Lung (tissue), 12 donors: ENCODE data around the gene DCAF8. TPM values are rescaled to one million over a fixed set of nuclear protein-coding genes. Genes with fewer than 3 reads are reported as not detected.

Source experiments
- ATAC-seq: fragments of 200-7000 bp; cut with Tn5 transposase; one replicate; pipeline ENCODE4 v1.9.1; 2020; ENCODE audit warnings: moderate number of reproducible peaks; ENCODE audit not compliant: insufficient read depth, low FRiP score
- DNase-seq, 3 donors: peaks; one replicate each; pipeline ENCODE4 v3.0.0-alpha.2; 2013 to 2017
- H3K27ac ChIP-seq, 2 donors: one replicate each; pipeline ENCODE4 v1.5.1; 2013; ENCODE audit warnings: mild to moderate bottlenecking in 2 of 2, moderate library complexity in 2 of 2, control low read depth in 1 of 2, inconsistent platforms in 1 of 2, low read depth in 1 of 2, low read length in 1 of 2
- H3K27me3 ChIP-seq, 3 donors: one replicate each; pipeline ENCODE4 v1.5.1; 2013; ENCODE audit warnings: low read length in 2 of 3; ENCODE audit not compliant: control insufficient read depth in 3 of 3, insufficient read depth in 3 of 3
- H3K36me3 ChIP-seq, 4 donors: one replicate each; pipeline ENCODE4 v1.5.1; 2013; ENCODE audit warnings: low read length in 4 of 4, mild to moderate bottlenecking in 1 of 4, moderate library complexity in 1 of 4; ENCODE audit not compliant: control insufficient read depth in 4 of 4, insufficient read depth in 4 of 4
- H3K4me1 ChIP-seq, 5 donors: one replicate each; pipeline ENCODE4 v1.5.1; 2013; ENCODE audit warnings: low read length in 5 of 5, mild to moderate bottlenecking in 2 of 5, moderate library complexity in 1 of 5; ENCODE audit not compliant: control insufficient read depth in 5 of 5, insufficient read depth in 5 of 5
- H3K4me3 ChIP-seq: one replicate; pipeline ENCODE4 v1.5.1; 2013; ENCODE audit warnings: mild to moderate bottlenecking, control low read depth, moderate library complexity
- H3K9ac ChIP-seq, 2 donors: one replicate each; pipeline ENCODE4 v1.5.1; 2013; ENCODE audit warnings: low read length in 2 of 2, control low read depth in 1 of 2; ENCODE audit not compliant: insufficient read depth in 1 of 2
- H3K9me3 ChIP-seq, 4 donors: one replicate each; pipeline ENCODE4 v1.5.1; 2013; ENCODE audit warnings: low read length in 3 of 4, mild to moderate bottlenecking in 1 of 4, moderate library complexity in 1 of 4; ENCODE audit not compliant: control insufficient read depth in 4 of 4, insufficient read depth in 3 of 4
- WGBS, 2 donors: extraction: QIAGEN DNeasy Blood & Tissue Kit; methylation state at CpG; one replicate each; pipeline ENCODE4 v1.1.7; 2013; 5-methylcytosine and 5-hydroxymethylcytosine counted together
- polyA plus RNA-seq, 2 donors: library from polyadenylated mRNA; stranded (reverse); fragments of 200-250 nt; gene quantifications; one replicate each; pipeline ENCODE4 v1.2.1, GENCODE V29; 2013
- total RNA-seq, 2 donors: library from RNA; depleted of rRNA in 1 of 2; stranded (reverse); fragments of >200 nt in 1 of 2; gene quantifications; one replicate each; pipeline ENCODE4 v1.2.1, GENCODE V29; 2014 to 2021
- TF ChIP-seq, protein P1 (sequence below): IDR thresholded peaks from 2 replicates; pipeline ENCODE4 v1.5.1; 2012; ENCODE audit warnings: mild to moderate bottlenecking; ENCODE audit errors: control extremely low read depth, extremely low read depth
- donor health status: control.
- donor health status: control.
- donor health status: Bipolar disorder and iron deficiency.
- donor health status: healthy.
- donor health status: DM: yes; HTN: yes; CAD: no.

The DCAF8 gene
- total and polyA plus RNA-seq, 4 donors: 64.0 to 207 (median 88.1) TPM

DNA sequence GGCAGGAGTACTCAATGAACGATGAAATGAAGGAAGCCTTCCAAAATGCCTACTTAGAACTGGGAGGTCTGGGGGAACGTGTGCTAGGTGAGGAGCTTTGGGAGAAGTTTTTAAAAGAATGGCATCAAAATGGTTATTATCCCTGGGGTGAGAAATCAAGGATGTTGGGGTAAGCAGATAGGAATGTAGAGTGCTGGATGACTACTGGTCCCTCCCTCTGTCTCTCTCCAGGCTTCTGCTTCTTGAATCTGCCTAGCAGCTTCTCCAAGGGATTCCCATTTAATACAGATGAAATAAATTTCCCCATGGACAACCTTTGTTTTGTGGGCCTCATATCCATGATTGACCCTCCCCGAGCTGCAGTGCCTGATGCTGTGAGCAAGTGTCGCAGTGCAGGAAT is 91.0 kb downstream of the DCAF8 start:
- Histone ChIP-seq H3K27ac (no peak overlapping the region), H3K36me3 (no peaks in the 10 kb centered on the region), H3K9me3 (no peaks in the 10 kb centered on the region), H3K27me3 (no peaks in the 10 kb centered on the region), H3K9ac (no peak overlapping the region), H3K4me3 (no peak overlapping the region), H3K4me1 (peaks cover 0 to 3% (median 0%) of the 10 kb centered on the region in 5 donors)
- DNase-seq: no peak
- no peak for ATAC-seq
- 89 to 93% methylated on average over 4 of the region's 4 CpGs for WGBS, 2 donors
- TF ChIP-seq, protein P1, sequence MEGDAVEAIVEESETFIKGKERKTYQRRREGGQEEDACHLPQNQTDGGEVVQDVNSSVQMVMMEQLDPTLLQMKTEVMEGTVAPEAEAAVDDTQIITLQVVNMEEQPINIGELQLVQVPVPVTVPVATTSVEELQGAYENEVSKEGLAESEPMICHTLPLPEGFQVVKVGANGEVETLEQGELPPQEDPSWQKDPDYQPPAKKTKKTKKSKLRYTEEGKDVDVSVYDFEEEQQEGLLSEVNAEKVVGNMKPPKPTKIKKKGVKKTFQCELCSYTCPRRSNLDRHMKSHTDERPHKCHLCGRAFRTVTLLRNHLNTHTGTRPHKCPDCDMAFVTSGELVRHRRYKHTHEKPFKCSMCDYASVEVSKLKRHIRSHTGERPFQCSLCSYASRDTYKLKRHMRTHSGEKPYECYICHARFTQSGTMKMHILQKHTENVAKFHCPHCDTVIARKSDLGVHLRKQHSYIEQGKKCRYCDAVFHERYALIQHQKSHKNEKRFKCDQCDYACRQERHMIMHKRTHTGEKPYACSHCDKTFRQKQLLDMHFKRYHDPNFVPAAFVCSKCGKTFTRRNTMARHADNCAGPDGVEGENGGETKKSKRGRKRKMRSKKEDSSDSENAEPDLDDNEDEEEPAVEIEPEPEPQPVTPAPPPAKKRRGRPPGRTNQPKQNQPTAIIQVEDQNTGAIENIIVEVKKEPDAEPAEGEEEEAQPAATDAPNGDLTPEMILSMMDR: no peak

DNA sequence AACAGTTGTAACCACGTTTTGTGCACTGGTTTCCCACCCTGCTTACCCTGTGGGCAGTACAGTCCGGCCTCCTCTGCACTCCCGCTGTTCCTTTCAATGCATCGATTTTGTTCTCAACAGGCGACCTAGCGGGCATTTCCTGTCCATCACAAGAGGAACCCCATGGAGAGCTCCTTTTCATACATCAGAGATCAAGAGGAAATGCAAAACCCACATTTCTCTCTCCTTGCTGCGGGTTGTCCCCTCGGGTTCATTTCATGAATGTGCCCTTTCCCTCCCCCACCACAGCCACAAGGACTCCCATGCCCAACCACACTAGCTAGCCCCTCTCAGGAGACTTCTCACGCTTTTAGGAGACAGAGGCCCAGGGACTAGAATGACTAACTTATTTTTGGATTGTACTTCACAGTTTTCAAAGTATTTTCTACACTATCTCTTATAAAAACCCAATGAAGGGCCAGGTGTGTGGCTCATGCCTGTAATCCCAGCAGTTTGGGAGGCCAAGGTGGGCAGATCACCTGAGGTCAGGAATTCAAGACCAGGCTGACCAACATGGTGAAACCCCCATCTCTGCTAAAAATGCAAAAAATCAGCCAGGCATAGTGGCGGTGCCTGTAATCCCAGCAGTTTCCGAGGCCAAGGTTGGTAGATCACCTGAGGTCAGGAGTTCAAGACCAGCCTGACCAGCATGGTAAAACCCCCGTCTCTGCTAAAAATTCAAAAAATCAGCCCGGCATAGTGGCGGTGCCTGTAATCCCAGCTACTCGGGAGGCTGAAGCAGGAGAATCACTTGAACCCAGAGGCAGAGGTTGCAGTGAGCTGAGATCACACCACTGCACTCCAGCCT is 92.6 kb downstream of the DCAF8 start:
- WGBS, 2 donors: 42 to 53% methylated on average over 15 of the region's 15 CpGs
- no peaks in the 10 kb centered on the region for H3K36me3 ChIP-seq

DNA sequence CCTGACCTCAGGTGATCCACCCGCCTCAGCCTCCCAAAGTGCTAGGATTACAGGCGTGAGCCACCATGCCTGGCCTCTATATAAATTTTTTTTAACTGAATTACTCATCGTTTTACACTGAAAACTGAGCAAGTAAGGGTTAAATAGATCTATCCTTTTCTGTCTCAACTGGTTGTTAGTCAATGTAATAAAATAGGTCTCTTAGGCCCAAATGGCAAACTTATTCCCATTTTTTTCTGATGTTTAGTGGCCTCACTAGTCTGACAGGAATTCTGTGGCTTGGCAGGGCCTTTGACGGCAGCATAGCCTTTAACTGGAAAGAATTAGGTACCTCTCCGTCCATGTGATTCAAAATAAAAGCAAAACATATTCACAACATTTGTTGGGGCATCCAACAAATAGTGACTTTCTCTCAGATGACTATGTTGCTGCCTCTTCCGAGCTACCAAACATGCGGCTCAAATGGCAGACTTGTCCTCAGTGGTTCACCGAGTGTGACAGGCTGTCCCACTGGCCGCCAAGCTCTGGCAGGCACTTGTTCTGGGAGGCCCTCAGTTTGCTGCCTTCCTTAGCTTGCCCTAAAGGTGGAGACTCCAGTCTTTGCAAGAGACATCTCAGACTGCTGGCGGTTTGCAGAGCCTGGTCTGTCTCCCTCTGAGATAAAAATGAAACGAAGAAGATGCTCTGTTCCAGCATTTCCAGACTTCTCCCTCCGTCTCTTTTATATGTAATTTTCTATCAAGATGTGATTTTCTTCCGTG is 93.6 kb downstream of the DCAF8 start:
- 85 to 87% methylated on average over 13 of the region's 13 CpGs for WGBS, 2 donors
- DNase-seq: no peak
- H3K4me3 ChIP-seq: no peak overlapping the region
- no peaks in the 10 kb centered on the region for H3K27me3 ChIP-seq
- TF ChIP-seq, protein P1: no peak
- H3K36me3 ChIP-seq: no peaks in the 10 kb centered on the region
- no peak overlapping the region for H3K27ac ChIP-seq
- no peaks in the 10 kb centered on the region for H3K9me3 ChIP-seq
- peaks cover 0 to 3% (median 0%) of the 10 kb centered on the region in 5 donors for H3K4me1 ChIP-seq
- ATAC-seq: no peak
- H3K9ac ChIP-seq: no peak overlapping the region

More for the DNA sequence above, 92.6 kb downstream of the DCAF8 start:
- peaks cover 0 to 3% (median 0%) of the 10 kb centered on the region in 5 donors for H3K4me1 ChIP-seq
- TF ChIP-seq, protein P1: no peak
- DNase-seq (no peak), ATAC-seq (no peak)
- no peak overlapping the region for H3K27ac ChIP-seq
- H3K9me3 ChIP-seq: no peaks in the 10 kb centered on the region
- no peaks in the 10 kb centered on the region for H3K27me3 ChIP-seq
- H3K4me3 ChIP-seq: no peak overlapping the region
- no peak overlapping the region for H3K9ac ChIP-seq
